ENCODE measurements around the gene LRRC74B.

GRCh38 chr22:21105294-21105693 is 59.5 kb downstream of the LRRC74B start:
- TF ChIP-seq, protein P1, sequence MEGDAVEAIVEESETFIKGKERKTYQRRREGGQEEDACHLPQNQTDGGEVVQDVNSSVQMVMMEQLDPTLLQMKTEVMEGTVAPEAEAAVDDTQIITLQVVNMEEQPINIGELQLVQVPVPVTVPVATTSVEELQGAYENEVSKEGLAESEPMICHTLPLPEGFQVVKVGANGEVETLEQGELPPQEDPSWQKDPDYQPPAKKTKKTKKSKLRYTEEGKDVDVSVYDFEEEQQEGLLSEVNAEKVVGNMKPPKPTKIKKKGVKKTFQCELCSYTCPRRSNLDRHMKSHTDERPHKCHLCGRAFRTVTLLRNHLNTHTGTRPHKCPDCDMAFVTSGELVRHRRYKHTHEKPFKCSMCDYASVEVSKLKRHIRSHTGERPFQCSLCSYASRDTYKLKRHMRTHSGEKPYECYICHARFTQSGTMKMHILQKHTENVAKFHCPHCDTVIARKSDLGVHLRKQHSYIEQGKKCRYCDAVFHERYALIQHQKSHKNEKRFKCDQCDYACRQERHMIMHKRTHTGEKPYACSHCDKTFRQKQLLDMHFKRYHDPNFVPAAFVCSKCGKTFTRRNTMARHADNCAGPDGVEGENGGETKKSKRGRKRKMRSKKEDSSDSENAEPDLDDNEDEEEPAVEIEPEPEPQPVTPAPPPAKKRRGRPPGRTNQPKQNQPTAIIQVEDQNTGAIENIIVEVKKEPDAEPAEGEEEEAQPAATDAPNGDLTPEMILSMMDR (conservative IDR thresholded peaks at IDR 0.05) = no peak
- no peak for TF ChIP-seq ZFX (IDR thresholded peaks at IDR 0.05)
